HT-29 (cell line): ENCODE results near the gene ANXA2. TPM values are rescaled to one million over a fixed set of nuclear protein-coding genes. Genes with fewer than 3 reads are reported as not detected.
A peak's percentile ranks its signal among the peaks of the same experiment; 100 is the strongest.
"Not testable (repeated sequence)": the region's sequence is repeated elsewhere in the genome, so short reads cannot be mapped to it uniquely, and the experiment has no call there.

Experiments used
- DNase-seq: peaks from one replicate; pipeline ENCODE4 v3.0.0-alpha.2; 2015; ENCODE audit warnings: low spot score
- total RNA-seq: library from RNA; depleted of rRNA; stranded (reverse); fragments of >200 nt; shearing (Covaris generic); gene quantifications from 2 replicates; pipeline ENCODE4 v1.2.3, GENCODE V29; 2014

ANXA2 gene
- total RNA-seq, 1 experiment from 2014 or later = 1,535 TPM

- not testable (repeated sequence) for DNase-seq
These were observed 12.6 kb upstream of the ANXA2 start for GRCh38 chr15:60410350-60410749.

DNA sequence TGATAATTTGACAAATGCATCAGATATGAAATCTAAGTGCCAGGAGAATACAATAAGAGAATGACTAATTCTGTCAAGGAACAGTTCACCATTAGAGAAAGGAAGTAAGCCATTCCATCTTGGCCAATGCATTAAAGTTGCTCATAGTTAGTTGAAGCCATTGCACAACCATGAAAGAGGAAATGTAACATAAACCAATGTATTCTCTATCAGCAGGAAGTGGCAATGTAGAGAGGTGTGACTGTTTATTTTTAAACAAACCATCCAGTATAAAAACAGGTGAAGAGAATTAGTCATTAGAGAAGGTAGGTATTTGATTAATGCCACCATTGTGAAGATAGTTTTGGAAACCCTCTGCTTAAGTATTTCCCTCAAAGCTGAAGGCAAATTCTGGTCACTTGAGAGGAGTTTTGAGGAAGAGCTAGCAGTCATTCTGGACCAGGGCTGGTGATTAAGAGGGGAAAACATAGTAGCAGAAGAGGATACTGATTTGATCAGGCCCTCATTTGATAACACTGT lies 10.7 kb upstream of the ANXA2 start:
- DNase-seq = peak; percentile 90

- no peak for DNase-seq
These were observed 9.6 kb upstream of the ANXA2 start for GRCh38 chr15:60407415-60407805.

DNA sequence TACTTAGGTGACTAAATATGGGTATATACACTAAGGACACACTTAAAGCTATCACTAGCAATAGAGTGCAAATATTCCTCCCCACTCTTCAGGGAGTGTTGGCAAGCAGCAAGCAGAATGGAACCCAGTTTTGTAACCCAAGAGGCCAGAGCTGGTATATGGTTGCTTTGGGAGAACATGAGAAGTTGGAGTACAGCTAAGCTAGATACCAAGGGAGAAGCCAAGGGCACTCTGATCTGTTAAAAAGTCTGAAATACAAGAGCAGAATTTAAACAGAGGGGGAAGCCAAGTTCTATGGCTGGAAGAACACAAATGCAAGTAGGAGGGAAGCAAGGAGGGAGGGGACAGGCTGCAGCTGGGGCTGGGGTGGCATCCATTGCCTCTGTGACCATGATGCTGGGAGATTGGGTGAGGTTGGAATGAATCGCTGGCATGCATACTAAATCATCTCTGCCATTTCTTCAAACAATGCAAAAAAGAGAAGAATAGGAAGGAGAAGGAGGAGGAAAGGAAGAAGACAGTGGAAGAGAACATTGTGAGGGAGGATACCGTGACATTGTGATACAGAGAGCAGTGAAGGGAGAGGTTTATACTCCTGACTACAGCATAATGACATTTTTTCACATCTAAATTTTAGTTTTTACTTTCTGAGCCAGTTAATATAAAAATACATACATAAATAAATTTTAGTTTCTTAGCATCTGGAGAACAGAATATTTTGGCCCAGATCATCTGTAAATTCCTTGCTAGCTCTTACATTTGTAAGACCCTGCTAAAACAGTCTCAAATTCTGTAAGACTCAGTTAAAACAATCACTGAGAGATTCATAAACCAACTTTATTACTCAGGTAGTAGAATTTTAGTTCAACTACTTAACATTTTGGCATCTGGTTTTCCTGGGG lies 9.0 kb upstream of the ANXA2 start:
- no peak for DNase-seq

- no peak for DNase-seq
These were observed 7.6 kb upstream of the ANXA2 start for GRCh38 chr15:60405399-60405798.

GRCh38 chr15:60404351-60404750 lies 6.6 kb upstream of the ANXA2 start:
- DNase-seq = not testable (repeated sequence)

DNA sequence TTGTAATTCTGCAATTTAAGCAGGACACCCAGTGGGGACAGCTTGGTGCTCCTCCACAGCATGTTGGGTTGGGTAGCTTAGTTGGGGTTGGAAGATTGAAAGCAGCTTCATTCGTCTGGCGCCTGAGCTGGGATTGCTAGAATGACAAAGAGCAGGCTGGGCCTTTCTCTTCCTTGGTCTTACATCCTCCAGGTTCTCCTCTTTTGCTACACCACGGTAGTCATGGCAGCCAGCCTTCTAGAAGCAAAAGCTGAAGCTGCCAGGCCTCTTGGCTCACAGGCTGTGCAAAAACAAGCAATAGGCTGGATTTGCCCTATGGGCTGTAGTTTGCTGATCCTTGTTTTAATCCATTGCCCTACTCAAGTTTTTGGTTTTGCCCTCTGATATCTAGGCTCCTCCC lies 3.2 kb upstream of the ANXA2 start:
- DNase-seq = no peak

GRCh38 chr15:60399931-60400330 lies 2.1 kb upstream of the ANXA2 start:
- DNase-seq = no peak

GRCh38 chr15:60399246-60399915 lies 1.6 kb upstream of the ANXA2 start:
- DNase-seq = peak; percentile 60

GRCh38 chr15:60396958-60397771 lies 621 bp downstream of the ANXA2 start:
- peak; percentile 89 for DNase-seq

GRCh38 chr15:60396560-60396957 lies 1.2 kb downstream of the ANXA2 start:
- DNase-seq = peak; percentile 75

GRCh38 chr15:60396100-60396499 lies 1.7 kb downstream of the ANXA2 start:
- DNase-seq = peak; percentile 76

- DNase-seq = peak; percentile 52
These were observed 2.3 kb downstream of the ANXA2 start for GRCh38 chr15:60395276-60396011.

GRCh38 chr15:60394689-60395097 lies 3.1 kb downstream of the ANXA2 start:
- DNase-seq = peak; percentile 48

DNA sequence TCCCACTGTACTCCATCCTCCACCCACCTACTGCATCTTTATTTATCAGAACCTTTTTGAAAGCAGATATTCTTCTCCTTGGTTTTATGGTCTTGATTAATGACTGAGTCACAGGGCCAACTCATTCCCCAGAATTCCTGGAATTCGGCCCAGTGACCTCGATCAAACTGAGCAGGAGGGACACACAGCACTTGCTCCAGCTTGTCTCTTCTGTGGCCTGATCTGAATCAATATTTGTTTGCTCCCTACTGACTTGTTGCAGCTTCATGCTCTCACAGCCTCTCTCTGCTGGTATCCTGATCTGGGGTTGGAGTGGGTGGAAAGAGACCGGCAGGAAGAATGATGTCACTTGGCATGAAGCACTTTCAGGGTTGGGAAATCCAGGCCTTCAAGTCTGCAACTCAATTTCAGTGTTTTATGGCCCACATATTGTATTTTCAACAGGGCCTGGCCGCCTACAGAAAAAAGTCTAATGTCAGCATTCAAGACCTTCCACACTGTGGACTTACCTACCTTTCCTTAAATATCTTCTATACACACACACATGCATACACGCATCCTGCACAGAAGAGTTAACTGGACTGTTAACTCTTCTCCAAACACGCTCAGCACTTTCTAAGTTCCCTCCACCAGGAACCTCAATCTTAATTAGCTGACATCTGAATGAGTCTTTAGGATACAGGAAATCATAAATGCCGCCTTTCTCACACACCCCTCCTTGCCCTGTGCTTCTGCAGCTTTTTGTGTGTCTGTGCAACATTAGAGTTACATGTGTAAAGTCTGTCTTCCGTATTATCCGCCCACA lies 4.6 kb downstream of the ANXA2 start:
- peak; percentile 98 for DNase-seq

DNA sequence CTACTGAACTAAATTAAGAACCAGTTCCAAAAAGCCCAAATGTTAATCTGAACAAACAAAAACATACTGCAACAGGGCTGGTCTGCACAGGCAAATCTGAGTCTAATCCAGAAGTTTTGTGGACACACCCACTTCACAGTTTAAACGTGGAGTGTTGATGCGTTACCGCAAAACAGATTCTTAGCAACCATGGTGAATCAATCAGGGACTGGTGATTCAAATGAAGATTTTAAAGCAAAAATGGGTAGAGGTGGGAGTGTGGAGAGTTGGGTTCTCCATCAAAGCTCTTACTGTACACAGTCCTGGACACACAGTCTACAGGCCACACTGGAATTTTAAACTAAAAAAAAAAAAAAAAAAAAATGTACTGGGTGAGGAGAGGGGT lies 5.2 kb downstream of the ANXA2 start:
- peak; percentile 95 for DNase-seq

- DNase-seq = peak; percentile 70
These were observed 6.0 kb downstream of the ANXA2 start for GRCh38 chr15:60391722-60392315.

GRCh38 chr15:60390871-60391501 lies 6.8 kb downstream of the ANXA2 start:
- peak; percentile 96 for DNase-seq

DNA sequence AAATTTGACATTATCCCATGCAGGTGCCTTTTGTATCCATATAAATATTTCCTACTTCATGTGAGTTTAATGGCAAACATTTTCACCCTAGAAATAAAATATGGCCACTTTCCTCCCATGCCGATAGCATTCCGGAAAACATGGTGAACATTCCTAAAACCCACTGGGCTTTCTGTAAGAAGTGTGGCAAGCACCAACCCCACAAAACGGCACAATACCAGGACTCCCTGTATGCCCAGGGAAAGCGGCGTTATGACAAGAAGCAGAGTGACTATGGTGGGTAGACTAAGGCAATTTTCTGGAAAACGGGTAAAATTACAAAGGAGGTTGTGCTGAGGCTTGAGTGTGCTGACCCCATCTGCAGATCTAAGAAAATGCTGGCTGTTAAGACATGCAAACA lies 7.6 kb downstream of the ANXA2 start:
- DNase-seq = peak; percentile 21
